GM21447 (cell line): ENCODE results near the gene CNBD2.
"Not testable (repeated sequence)": the region's sequence is repeated elsewhere in the genome, so short reads cannot be mapped to it uniquely, and the experiment has no call there.

Experiments
- ATAC-seq: cut with Tn5 transposase; IDR thresholded peaks from one replicate; pipeline ENCODE4 v1.9.1; 2021; ENCODE audit not compliant: unreplicated experiment

Gene CNBD2

DNA sequence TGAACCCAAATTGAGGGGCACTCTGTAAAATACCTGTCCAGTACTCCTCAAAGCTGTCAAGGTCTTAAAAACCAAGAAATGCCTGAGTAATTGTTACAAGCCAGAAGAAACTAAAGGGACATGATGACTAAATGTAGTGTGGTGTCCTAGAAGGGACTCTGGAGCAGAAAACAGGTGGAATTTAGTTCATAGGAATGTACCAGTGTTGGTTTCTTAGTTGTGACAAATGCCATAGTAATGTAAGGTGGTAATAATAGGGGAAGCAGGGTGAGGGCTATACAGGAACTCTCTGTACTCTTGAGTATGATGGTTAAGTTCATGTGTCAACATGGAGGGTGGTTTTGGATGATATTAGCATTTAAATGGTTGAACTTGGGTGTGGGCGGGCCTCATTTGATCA, 92.3 kb downstream of the CNBD2 start:
- ATAC-seq = no peak

GRCh38 chr20:36061754-36062153, 93.4 kb downstream of the CNBD2 start:
- no peak for ATAC-seq

DNA sequence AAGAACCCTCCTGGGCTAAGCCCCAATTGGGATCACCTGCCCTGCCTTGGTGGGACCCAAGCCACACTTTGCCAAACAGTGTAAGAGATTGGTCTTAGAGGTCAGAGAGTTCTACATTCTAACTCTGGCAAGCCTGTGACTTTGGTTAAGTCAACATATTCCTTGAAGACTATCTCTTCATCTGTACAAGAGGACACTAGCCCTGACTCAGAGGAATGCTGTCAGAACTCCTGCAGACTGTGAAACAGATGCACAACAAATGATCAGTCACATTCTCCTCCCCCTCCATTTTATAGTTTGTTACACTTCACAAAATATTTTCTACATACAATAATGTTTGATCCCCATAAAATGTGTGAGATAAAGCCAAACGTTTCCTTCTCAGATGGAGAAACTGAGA, 94.4 kb downstream of the CNBD2 start:
- no peak for ATAC-seq

DNA sequence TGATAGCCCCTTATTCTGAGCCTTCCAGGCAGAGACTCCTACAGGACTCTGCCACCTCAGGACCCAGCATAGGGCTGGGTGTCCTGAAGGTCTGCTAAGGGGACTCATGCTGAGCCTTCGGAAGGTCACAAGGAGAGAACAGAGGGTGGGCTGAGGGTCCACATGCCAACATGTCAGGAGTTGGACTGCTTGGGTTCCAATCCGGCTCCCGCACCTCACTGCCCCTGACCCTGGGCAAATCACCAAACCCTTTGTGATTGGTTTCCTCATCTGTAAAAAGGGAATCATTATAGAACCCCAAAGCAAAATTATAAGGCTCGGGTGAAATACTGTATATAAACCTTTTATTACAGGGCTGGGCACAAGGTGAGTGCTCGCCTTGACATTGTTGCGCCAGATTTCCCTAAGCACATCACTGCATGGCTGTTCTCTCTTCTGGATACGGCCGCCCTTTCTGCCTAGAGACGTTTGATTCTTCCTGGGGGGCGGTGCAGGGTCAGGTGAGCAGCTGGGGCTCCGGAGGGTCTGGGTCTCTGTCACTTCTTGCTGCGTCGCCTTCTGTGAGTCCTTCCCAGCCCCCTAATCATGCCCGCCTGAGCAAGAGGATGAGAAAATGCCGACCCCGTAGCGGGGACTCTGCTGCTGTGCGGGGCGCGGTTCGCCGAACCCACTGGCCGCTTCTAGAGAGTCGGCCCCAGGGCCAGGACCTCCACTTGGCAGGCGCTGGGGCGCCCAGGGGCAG, 95.7 kb downstream of the CNBD2 start:
- peak; percentile 10 for ATAC-seq

- ATAC-seq = peak; percentile 91
These were observed 96.5 kb downstream of the CNBD2 start for GRCh38 chr20:36064658-36065426.

- no peak for ATAC-seq
These were observed 97.1 kb downstream of the CNBD2 start for GRCh38 chr20:36065427-36065998.

DNA sequence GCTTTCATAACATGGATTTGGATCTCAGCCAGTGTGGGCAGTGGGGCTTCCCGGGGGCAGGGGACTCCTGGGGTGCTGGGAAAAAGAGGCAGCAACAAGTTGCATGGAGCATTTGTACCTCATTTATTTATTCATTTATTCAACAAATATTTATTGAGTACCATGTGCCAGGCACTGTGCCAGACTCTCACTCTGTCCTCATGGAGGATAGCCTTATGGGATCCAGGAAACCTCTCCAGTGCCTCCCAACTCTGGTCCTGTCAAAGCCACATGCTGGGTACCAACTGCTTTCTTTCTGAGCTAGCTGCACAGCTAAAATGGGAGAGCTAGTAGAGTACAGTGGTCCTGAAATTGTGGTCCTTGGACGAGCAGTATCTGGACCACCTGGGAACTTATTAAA, 98.4 kb downstream of the CNBD2 start:
- ATAC-seq = no peak

DNA sequence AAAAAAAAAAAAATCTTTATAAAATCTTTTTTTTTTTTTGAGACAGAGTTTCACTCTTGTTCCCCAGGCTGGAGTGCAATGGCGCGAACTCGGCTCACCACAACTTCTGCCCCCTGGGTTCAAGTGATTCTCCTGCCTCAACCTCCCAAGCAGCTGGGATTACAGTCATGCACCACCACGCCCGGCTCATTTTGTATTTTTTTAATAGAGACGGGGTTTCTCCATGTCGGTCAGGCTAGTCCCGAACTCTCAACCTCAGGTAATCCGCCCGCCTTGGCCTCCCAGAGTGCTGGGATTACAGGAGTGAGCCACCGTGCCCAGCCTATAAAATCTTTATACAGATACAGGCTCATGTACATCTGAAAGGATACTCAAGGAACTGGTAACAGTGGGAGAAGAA, 100.1 kb downstream of the CNBD2 start:
- ATAC-seq = not testable (repeated sequence)

- ATAC-seq = no peak
These were observed 102.1 kb downstream of the CNBD2 start for GRCh38 chr20:36070451-36070850.

DNA sequence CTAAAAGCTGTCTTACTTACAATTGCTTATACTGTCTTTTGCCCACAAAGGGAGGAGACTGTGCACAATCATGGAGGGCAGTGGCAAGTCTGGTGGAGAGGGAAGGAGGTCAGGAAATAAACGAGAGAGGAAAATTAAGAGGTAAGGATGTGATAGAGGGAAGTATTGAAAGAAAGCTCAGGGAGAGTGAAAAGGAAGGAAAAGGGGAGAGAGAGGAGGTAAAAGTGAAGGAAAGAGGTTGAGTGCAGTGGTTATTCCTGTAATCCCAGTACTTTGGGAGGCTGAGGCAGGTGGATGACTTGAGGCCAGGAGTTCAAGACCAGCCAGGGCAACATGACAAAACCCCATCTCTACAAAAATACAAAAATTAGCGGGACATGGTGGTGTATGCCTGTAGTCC, 103.5 kb downstream of the CNBD2 start:
- no peak for ATAC-seq

- ATAC-seq = no peak
These were observed 106.6 kb downstream of the CNBD2 start for GRCh38 chr20:36074983-36075382.

GRCh38 chr20:36077762-36078161, 109.4 kb downstream of the CNBD2 start:
- ATAC-seq = not testable (repeated sequence)

GRCh38 chr20:36079486-36079885, 111.1 kb downstream of the CNBD2 start:
- ATAC-seq = no peak

DNA sequence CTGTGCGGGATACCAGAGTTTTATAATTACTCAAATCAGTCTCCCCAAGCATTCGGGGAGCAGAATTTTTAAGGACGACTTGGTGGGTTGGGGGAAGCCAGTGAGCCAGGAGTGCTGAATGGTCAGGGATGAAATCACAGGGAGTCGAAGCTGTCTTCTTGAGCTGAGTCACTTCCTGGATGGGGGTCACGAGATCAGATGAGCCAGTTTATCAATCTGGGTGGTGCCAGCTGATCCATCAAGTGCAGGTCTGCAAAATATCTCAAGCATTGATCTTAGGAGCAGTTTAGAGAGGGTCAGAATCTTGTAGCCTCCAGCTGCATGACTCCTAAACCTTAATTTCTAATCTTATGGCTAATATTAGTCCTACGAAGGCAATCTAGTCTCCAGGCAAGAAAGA, 111.6 kb downstream of the CNBD2 start:
- ATAC-seq = not testable (repeated sequence)
